Fibroblast of lung (primary cell): ENCODE data around the gene CPB1.

Source experiments
- EZH2 ChIP-seq: IDR thresholded peaks from 2 replicates; pipeline ENCODE4 v1.5.1; 2012; ENCODE audit warnings: low read length, control low read depth, mild to moderate bottlenecking; ENCODE audit errors: missing control alignments
- TF ChIP-seq, protein P1 (sequence below), 2 donors: IDR thresholded peaks in 1 of 2; conservative IDR thresholded peaks in 1 of 2; 1 replicate in 1 of 2; 2 replicates in 1 of 2; pipeline ENCODE4 v1.5.1; 2011 to 2012; ENCODE audit warnings: low read length in 2 of 2, control low read depth in 1 of 2, inconsistent platforms in 1 of 2, low read depth in 1 of 2, mild to moderate bottlenecking in 1 of 2

DNA sequence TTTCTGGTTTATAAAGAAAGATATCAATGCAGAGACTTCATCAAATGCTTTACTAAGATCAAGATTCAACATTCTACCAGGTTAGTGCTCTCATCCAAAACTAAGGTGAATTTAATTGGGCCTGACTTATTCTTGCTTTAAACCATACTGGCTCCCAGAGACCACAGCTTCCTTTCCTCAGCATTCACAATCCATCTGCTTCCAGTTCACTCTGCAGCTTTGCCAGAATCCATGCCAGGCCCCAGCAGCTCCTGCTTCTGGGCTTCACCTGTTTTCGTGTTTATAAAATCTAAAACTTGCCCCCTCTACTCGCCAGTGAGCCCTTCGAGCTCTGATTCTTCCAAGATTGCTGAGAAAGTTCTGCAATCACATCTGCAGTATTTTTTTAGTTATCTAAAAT is 2.3 kb downstream of the CPB1 start:
- TF ChIP-seq, protein P1, sequence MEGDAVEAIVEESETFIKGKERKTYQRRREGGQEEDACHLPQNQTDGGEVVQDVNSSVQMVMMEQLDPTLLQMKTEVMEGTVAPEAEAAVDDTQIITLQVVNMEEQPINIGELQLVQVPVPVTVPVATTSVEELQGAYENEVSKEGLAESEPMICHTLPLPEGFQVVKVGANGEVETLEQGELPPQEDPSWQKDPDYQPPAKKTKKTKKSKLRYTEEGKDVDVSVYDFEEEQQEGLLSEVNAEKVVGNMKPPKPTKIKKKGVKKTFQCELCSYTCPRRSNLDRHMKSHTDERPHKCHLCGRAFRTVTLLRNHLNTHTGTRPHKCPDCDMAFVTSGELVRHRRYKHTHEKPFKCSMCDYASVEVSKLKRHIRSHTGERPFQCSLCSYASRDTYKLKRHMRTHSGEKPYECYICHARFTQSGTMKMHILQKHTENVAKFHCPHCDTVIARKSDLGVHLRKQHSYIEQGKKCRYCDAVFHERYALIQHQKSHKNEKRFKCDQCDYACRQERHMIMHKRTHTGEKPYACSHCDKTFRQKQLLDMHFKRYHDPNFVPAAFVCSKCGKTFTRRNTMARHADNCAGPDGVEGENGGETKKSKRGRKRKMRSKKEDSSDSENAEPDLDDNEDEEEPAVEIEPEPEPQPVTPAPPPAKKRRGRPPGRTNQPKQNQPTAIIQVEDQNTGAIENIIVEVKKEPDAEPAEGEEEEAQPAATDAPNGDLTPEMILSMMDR (conservative IDR thresholded peaks at IDR 0.05 in 1 of 2, IDR thresholded peaks at IDR 0.05 in 1 of 2; ENCODE audit: low read depth in 1 of 2, low read length in 2 of 2): no peak
- TF ChIP-seq EZH2: no peak
